HG03469 (cell line): ENCODE data around the gene PLEKHG7.
"Not testable (repeated sequence)": the region's sequence is repeated elsewhere in the genome, so short reads cannot be mapped to it uniquely, and the experiment has no call there.

Experiments
- ATAC-seq: cut with Tn5 transposase; IDR thresholded peaks from one replicate; pipeline ENCODE4 v1.9.1; 2021; ENCODE audit warnings: mild to moderate bottlenecking, moderate library complexity, moderate number of reproducible peaks; ENCODE audit not compliant: unreplicated experiment

Gene PLEKHG7

GRCh38 chr12:92794356-92794755, 91.6 kb downstream of the PLEKHG7 start:
- ATAC-seq, result not testable (repeated sequence)

GRCh38 chr12:92794814-92795213, 92.0 kb downstream of the PLEKHG7 start:
- no peak for ATAC-seq

GRCh38 chr12:92796650-92797049, 93.9 kb downstream of the PLEKHG7 start:
- ATAC-seq, result no peak

GRCh38 chr12:92802906-92803305, 100.1 kb downstream of the PLEKHG7 start:
- no peak for ATAC-seq

- no peak for ATAC-seq
These were observed 101.1 kb downstream of the PLEKHG7 start for GRCh38 chr12:92803903-92804302.

- ATAC-seq, result peak; percentile 62
These were observed 107.6 kb downstream of the PLEKHG7 start for GRCh38 chr12:92810370-92810769.

GRCh38 chr12:92814584-92814983, 111.8 kb downstream of the PLEKHG7 start:
- ATAC-seq, result no peak

GRCh38 chr12:92821142-92821541, 118.4 kb downstream of the PLEKHG7 start:
- ATAC-seq, result no peak
